Fibroblast of the aortic adventitia (primary cell): ENCODE measurements around the gene CATSPER4. TPM values are rescaled to one million over a fixed set of nuclear protein-coding genes. Genes with fewer than 3 reads are reported as not detected.
A peak's percentile ranks its signal among the peaks of the same experiment; 100 is the strongest.

Source experiments
- DNase-seq: peaks from one replicate; pipeline ENCODE4 v3.0.0-alpha.2; 2010; ENCODE audit warnings: low read depth
- H3K4me3 ChIP-seq: 2 replicates; pipeline ENCODE4 v1.5.1; 2011; ENCODE audit warnings: low read depth, mild to moderate bottlenecking, control low read depth, low read length, moderate library complexity
- CTCF ChIP-seq: IDR thresholded peaks from 2 replicates; pipeline ENCODE4 v1.5.1; 2011; ENCODE audit warnings: mild to moderate bottlenecking, low read length, control low read depth, inconsistent platforms; ENCODE audit not compliant: insufficient read depth
- total RNA-seq: library from RNA; depleted of rRNA; stranded (reverse); fragments of >200 nt; gene quantifications from 2 replicates; pipeline ENCODE4 v1.2.3, GENCODE V29; 2012; ENCODE audit warnings: low replicate concordance

Gene CATSPER4
- total RNA-seq, 1 donor, result not detected

- no peak for TF ChIP-seq CTCF
- DNase-seq, result no peak
- peak within 1 kb of the TSS; percentile 89 for H3K4me3 ChIP-seq
These were observed 19.0 kb upstream of the CATSPER4 start, which contains the start of gene ZNF593OS for GRCh38 chr1:26171084-26172072. TSS of gene ZNF593OS (minus strand) at chr1:26171832. CDS start at chr1:26171661, 171 bp downstream.

- TF ChIP-seq CTCF, result no peak
- H3K4me3 ChIP-seq, result no peak overlapping the region
- DNase-seq, result no peak
These were observed 15.1 kb upstream of the CATSPER4 start for GRCh38 chr1:26175346-26175745.

- H3K4me3 ChIP-seq, result no peak within 1 kb of the TSS
- no peak for TF ChIP-seq CTCF
- no peak for DNase-seq
These were observed 13.2 kb upstream of the CATSPER4 start, which contains the start of gene CNKSR1 for GRCh38 chr1:26177182-26177684. TSS of gene CNKSR1 (plus strand) at chr1:26177491. CDS start at chr1:26177548, 57 bp downstream.

GRCh38 chr1:26180010-26180506 is 10.3 kb upstream of the CATSPER4 start:
- H3K4me3 ChIP-seq, result no peak overlapping the region
- no peak for TF ChIP-seq CTCF
- DNase-seq, result no peak

GRCh38 chr1:26181586-26182382 is 8.6 kb upstream of the CATSPER4 start:
- no peak overlapping the region for H3K4me3 ChIP-seq
- no peak for TF ChIP-seq CTCF
- DNase-seq, result no peak

- TF ChIP-seq CTCF, result no peak
- no peak for DNase-seq
- no peak overlapping the region for H3K4me3 ChIP-seq
These were observed 8.1 kb upstream of the CATSPER4 start for GRCh38 chr1:26182383-26182696.
